Measurements from ENCODE around the gene NDUFA11. TPM values are rescaled to one million over a fixed set of nuclear protein-coding genes. Genes with fewer than 3 reads are reported as not detected.

Gene NDUFA11
- total RNA-seq, 1 experiment from 2014 or later, result 169 TPM

Other genes starting within 250 kb of the NDUFA11 start
- 31.1 and 34.7 TPM in 2 replicates for gene MICOS13, start 223.3 kb downstream of the NDUFA11 start, total RNA-seq (2021)
- 7.5 and 11.9 TPM in 2 replicates for gene HSD11B1L, start 222.8 kb downstream of the NDUFA11 start, total RNA-seq (2021)
- 772 and 787 TPM in 2 replicates for gene RPL36, start 213.5 kb downstream of the NDUFA11 start, total RNA-seq (2021)
- gene LONP1, start 183.6 kb downstream of the NDUFA11 start, total RNA-seq (2021), result 78.2 and 140 TPM in 2 replicates
- not detected in 2 replicates for gene CATSPERD, start 183.2 kb downstream of the NDUFA11 start, total RNA-seq (2021)
- gene PRR22, start 119.0 kb downstream of the NDUFA11 start, total RNA-seq (2021), result 4.5 and 4.6 TPM in 2 replicates
- gene DUS3L, start 112.6 kb downstream of the NDUFA11 start, total RNA-seq (2021), result 27.1 and 29.2 TPM in 2 replicates
- 1.9 and 3.5 TPM in 2 replicates for gene NRTN, start 98.7 kb downstream of the NDUFA11 start, total RNA-seq (2021)
- 0.43 and 0.55 TPM in 2 replicates for gene FUT6, start 64.1 kb downstream of the NDUFA11 start, total RNA-seq (2021)
- gene FUT3, start 52.3 kb downstream of the NDUFA11 start, total RNA-seq (2021), result 28.5 and 28.7 TPM in 2 replicates
- 0.28 TPM in 1 of 2 replicates, not detected in the other for gene FUT5, start 33.2 kb downstream of the NDUFA11 start, total RNA-seq (2021)
- 6.2 and 7.1 TPM in 2 replicates for gene VMAC, start 1.1 kb upstream of the NDUFA11 start, total RNA-seq (2021)
- 32.0 and 41.5 TPM in 2 replicates for gene CAPS, start 10.5 kb upstream of the NDUFA11 start, total RNA-seq (2021)
- 43.7 and 44.1 TPM in 2 replicates for gene RANBP3, start 74.3 kb upstream of the NDUFA11 start, total RNA-seq (2021)
- 8.7 and 11.6 TPM in 2 replicates for gene RFX2, start 206.7 kb upstream of the NDUFA11 start, total RNA-seq (2021)
- not detected in 2 replicates for gene ACSBG2, start 231.9 kb upstream of the NDUFA11 start, total RNA-seq (2021)

Data from PC-9 (cell line).